Measurements from ENCODE around the gene LYVE1.

Gene LYVE1

GRCh38 chr11:10551845-10552352 lies 16.6 kb downstream of the LYVE1 start:
- no peak for DNase-seq

GRCh38 chr11:10551290-10551592 lies 17.2 kb downstream of the LYVE1 start:
- no peak for DNase-seq

GRCh38 chr11:10550503-10551289 lies 17.8 kb downstream of the LYVE1 start:
- no peak for DNase-seq

GRCh38 chr11:10544491-10545465 lies 23.7 kb downstream of the LYVE1 start:
- no peak for DNase-seq

- DNase-seq, result no peak
Observed at GRCh38 chr11:10543782-10544181, 24.7 kb downstream of the LYVE1 start.

- no peak for DNase-seq
Observed at GRCh38 chr11:10542776-10543175, 25.7 kb downstream of the LYVE1 start.

GRCh38 chr11:10541561-10541930 lies 26.9 kb downstream of the LYVE1 start:
- DNase-seq, result no peak

- peak; percentile 98 for DNase-seq
Observed at GRCh38 chr11:10540915-10541560, 27.4 kb downstream of the LYVE1 start, which contains the start of gene RNF141. RNF141 (minus strand) TSS chr11:10541187; CDS start chr11:10534158, 7,029 bp downstream.

GRCh38 chr11:10540546-10540914 lies 27.9 kb downstream of the LYVE1 start:
- DNase-seq, result no peak

- DNase-seq, result no peak
Observed at GRCh38 chr11:10539339-10539738, 29.1 kb downstream of the LYVE1 start.

GRCh38 chr11:10538924-10539323 lies 29.5 kb downstream of the LYVE1 start:
- no peak for DNase-seq

- no peak for DNase-seq
Observed at GRCh38 chr11:10537600-10537999, 30.9 kb downstream of the LYVE1 start.

- no peak for DNase-seq
Observed at GRCh38 chr11:10534316-10534715, 34.1 kb downstream of the LYVE1 start.

GRCh38 chr11:10533323-10533722 lies 35.1 kb downstream of the LYVE1 start:
- no peak for DNase-seq

- no peak for DNase-seq
Observed at GRCh38 chr11:10532526-10532925, 35.9 kb downstream of the LYVE1 start.

- no peak for DNase-seq
Observed at GRCh38 chr11:10529279-10529678, 39.2 kb downstream of the LYVE1 start.

GRCh38 chr11:10528121-10528520 lies 40.3 kb downstream of the LYVE1 start:
- DNase-seq, result no peak

GRCh38 chr11:10526974-10527918 lies 41.2 kb downstream of the LYVE1 start:
- no peak for DNase-seq

GRCh38 chr11:10524471-10524870 lies 44.0 kb downstream of the LYVE1 start:
- DNase-seq, result no peak

- no peak for DNase-seq
Observed at GRCh38 chr11:10522921-10523320, 45.5 kb downstream of the LYVE1 start.

GRCh38 chr11:10522276-10522675 lies 46.2 kb downstream of the LYVE1 start:
- DNase-seq, result no peak

- no peak for DNase-seq
Observed at GRCh38 chr11:10520562-10520961, 47.9 kb downstream of the LYVE1 start.
